HG02763 (cell line): ENCODE measurements around the gene PSME1.

ENCODE experiments used
- ATAC-seq: cut with Tn5 transposase; IDR thresholded peaks from one replicate; pipeline ENCODE4 v1.9.1; 2021; ENCODE audit warnings: mild to moderate bottlenecking, moderate library complexity; ENCODE audit not compliant: unreplicated experiment

PSME1 gene

GRCh38 chr14:24127673-24128072, 8.3 kb upstream of the PSME1 start:
- no peak for ATAC-seq

GRCh38 chr14:24129410-24129998, 6.5 kb upstream of the PSME1 start:
- ATAC-seq, result no peak

- ATAC-seq, result no peak
Observed at GRCh38 chr14:24130380-24130716, 5.6 kb upstream of the PSME1 start, which contains the start of gene FITM1. Gene FITM1 (plus strand): TSS chr14:24130659. CDS start chr14:24131564, 905 bp downstream.

- ATAC-seq, result no peak
Observed at GRCh38 chr14:24130717-24131548, 5.1 kb upstream of the PSME1 start.

GRCh38 chr14:24131549-24131966, 4.4 kb upstream of the PSME1 start:
- ATAC-seq, result no peak

- no peak for ATAC-seq
Observed at GRCh38 chr14:24132061-24132685, 3.8 kb upstream of the PSME1 start.

GRCh38 chr14:24132976-24133375, 3.0 kb upstream of the PSME1 start:
- ATAC-seq, result no peak

- no peak for ATAC-seq
Observed at GRCh38 chr14:24133735-24134134, 2.3 kb upstream of the PSME1 start.

- ATAC-seq, result no peak
Observed at GRCh38 chr14:24135584-24135833, 485 bp upstream of the PSME1 start.

- no peak for ATAC-seq
Observed at GRCh38 chr14:24136684-24137528, 912 bp downstream of the PSME1 start.

GRCh38 chr14:24137529-24138395, 1.8 kb downstream of the PSME1 start:
- ATAC-seq, result no peak

- no peak for ATAC-seq
Observed at GRCh38 chr14:24138396-24139271, 2.6 kb downstream of the PSME1 start.

GRCh38 chr14:24139272-24139934, 3.4 kb downstream of the PSME1 start:
- ATAC-seq, result no peak

GRCh38 chr14:24141097-24141880, 5.3 kb downstream of the PSME1 start, which contains the start of gene EMC9:
Gene EMC9 (minus strand): TSS chr14:24141591. CDS start chr14:24141304, 287 bp downstream.
- ATAC-seq, result peak; percentile 83

- no peak for ATAC-seq
Observed at GRCh38 chr14:24143511-24143910, 7.5 kb downstream of the PSME1 start.

- no peak for ATAC-seq
Observed at GRCh38 chr14:24144451-24144850, 8.5 kb downstream of the PSME1 start.

GRCh38 chr14:24145219-24145618, 9.2 kb downstream of the PSME1 start:
- ATAC-seq, result no peak
